H9 (cell line): ENCODE data around the gene TJAP1. TPM values are rescaled to one million over a fixed set of nuclear protein-coding genes. Genes with fewer than 3 reads are reported as not detected.

ENCODE experiments used
- DNase-seq: peaks from one replicate; pipeline ENCODE4 v3.0.0-alpha.2; 2017
- H2AFZ ChIP-seq: one replicate; pipeline ENCODE4 v1.6.1; 2013; ENCODE audit warnings: mild to moderate bottlenecking, low read length, control low read depth, moderate library complexity
- H2AK5ac ChIP-seq: 2 replicates; pipeline ENCODE4 v1.6.1; 2013; ENCODE audit warnings: low read length, control low read depth, mixed read lengths; ENCODE audit not compliant: insufficient read length
- H2BK120ac ChIP-seq: one replicate; pipeline ENCODE4 v1.6.1; 2013; ENCODE audit warnings: low read depth, mild to moderate bottlenecking, low read length, control low read depth, inconsistent platforms; ENCODE audit not compliant: poor library complexity, severe bottlenecking
- H2BK12ac ChIP-seq: 2 replicates; pipeline ENCODE4 v1.6.1; 2013; ENCODE audit warnings: low read length, control low read depth, mixed read lengths, low read depth; ENCODE audit not compliant: insufficient read length
- H2BK15ac ChIP-seq: 2 replicates; pipeline ENCODE4 v1.6.1; 2013; ENCODE audit warnings: low read depth, low read length, control low read depth
- H2BK20ac ChIP-seq: one replicate; pipeline ENCODE4 v1.6.1; 2013; ENCODE audit warnings: low read depth, mild to moderate bottlenecking, low read length, control low read depth, inconsistent platforms; ENCODE audit not compliant: poor library complexity, severe bottlenecking
- H2BK5ac ChIP-seq: 2 replicates; pipeline ENCODE4 v1.6.1; 2013; ENCODE audit warnings: low read length, control low read depth, mixed read lengths; ENCODE audit not compliant: insufficient read length
- H3K14ac ChIP-seq: 2 replicates; pipeline ENCODE4 v1.6.1; 2013; ENCODE audit warnings: low read length, control low read depth; ENCODE audit not compliant: insufficient read depth
- H3K18ac ChIP-seq: 2 replicates; pipeline ENCODE4 v1.6.1; 2013; ENCODE audit warnings: low read depth, mild to moderate bottlenecking, mixed read lengths, low read length, control low read depth; ENCODE audit not compliant: insufficient read length
- H3K23ac ChIP-seq: 2 replicates; pipeline ENCODE4 v1.6.1; 2013; ENCODE audit warnings: low read length, control low read depth, mixed read lengths, low read depth; ENCODE audit not compliant: insufficient read length
- H3K23me2 ChIP-seq: 2 replicates; pipeline ENCODE4 v1.6.1; 2013; ENCODE audit warnings: low read depth, mild to moderate bottlenecking, mixed read lengths, low read length, control low read depth; ENCODE audit not compliant: insufficient read length, poor library complexity, severe bottlenecking
- H3K27ac ChIP-seq: 2 replicates; pipeline ENCODE4 v1.5.1; 2013; ENCODE audit warnings: low read length, control low read depth, mixed read lengths, low read depth; ENCODE audit not compliant: insufficient read length
- H3K27me3 ChIP-seq: 2 replicates; pipeline ENCODE4 v1.6.1; 2013; ENCODE audit warnings: low read length, control low read depth, inconsistent platforms; ENCODE audit not compliant: insufficient read depth
- H3K4ac ChIP-seq: 2 replicates; pipeline ENCODE4 v1.6.1; 2013; ENCODE audit warnings: low read depth, mild to moderate bottlenecking, control low read depth, inconsistent platforms, low read length, moderate library complexity
- H3K4me1 ChIP-seq: 2 replicates; pipeline ENCODE4 v1.6.1; 2013; ENCODE audit warnings: low read length, control low read depth, inconsistent platforms; ENCODE audit not compliant: insufficient read depth
- H3K4me2 ChIP-seq: 2 replicates; pipeline ENCODE4 v1.6.1; 2013; ENCODE audit warnings: low read length, control low read depth, mixed read lengths; ENCODE audit not compliant: insufficient read length, insufficient read depth
- H3K56ac ChIP-seq: 2 replicates; pipeline ENCODE4 v1.6.1; 2013; ENCODE audit warnings: low read depth, mild to moderate bottlenecking, mixed read lengths, low read length, control low read depth; ENCODE audit not compliant: insufficient read length
- H3K79me1 ChIP-seq: 2 replicates; pipeline ENCODE4 v1.6.1; 2013; ENCODE audit warnings: low read depth, mild to moderate bottlenecking, moderate library complexity, low read length, control low read depth, inconsistent platforms; ENCODE audit not compliant: insufficient read depth, poor library complexity, severe bottlenecking
- H3K79me2 ChIP-seq: 2 replicates; pipeline ENCODE4 v1.6.1; 2013; ENCODE audit warnings: low read length, control low read depth, inconsistent platforms; ENCODE audit not compliant: insufficient read depth
- H3K9ac ChIP-seq: 2 replicates; pipeline ENCODE4 v1.6.1; 2013; ENCODE audit warnings: low read length, control low read depth, mixed read lengths; ENCODE audit not compliant: insufficient read length; ENCODE audit errors: extremely low read depth
- H3K9me3 ChIP-seq: one replicate; pipeline ENCODE4 v1.6.1; 2013; ENCODE audit warnings: low read depth, low read length, inconsistent platforms; ENCODE audit not compliant: control insufficient read depth
- H3T11ph ChIP-seq: one replicate; pipeline ENCODE4 v1.6.1; 2013; ENCODE audit warnings: mild to moderate bottlenecking, low read length, control low read depth, inconsistent platforms
- H4K20me1 ChIP-seq: one replicate; pipeline ENCODE4 v1.6.1; 2013; ENCODE audit not compliant: control insufficient read depth, insufficient read length, insufficient read depth
- H4K5ac ChIP-seq: 2 replicates; pipeline ENCODE4 v1.6.1; 2013; ENCODE audit warnings: low read depth, mild to moderate bottlenecking, mixed read lengths, low read length, control low read depth; ENCODE audit not compliant: insufficient read length
- H4K8ac ChIP-seq: replicated peaks from 2 replicates; pipeline ENCODE4 v1.6.1; 2013; ENCODE audit warnings: low read length, control low read depth, mixed read lengths, low read depth; ENCODE audit not compliant: insufficient read length
- H4K91ac ChIP-seq: 2 replicates; pipeline ENCODE4 v1.6.1; 2013; ENCODE audit warnings: low read depth, mild to moderate bottlenecking, moderate library complexity, mixed read lengths, low read length, control low read depth; ENCODE audit not compliant: insufficient read length
- H3K27ac Mint-ChIP-seq, 3 experiments: 2 replicates in 2 of 3; 3 replicates in 1 of 3; pipeline ENCODE4 v1.8.0; 2020 to 2021; ENCODE audit warnings: mixed read lengths in 3 of 3, mild to moderate bottlenecking in 1 of 3, moderate library complexity in 1 of 3
- H3K27me3 Mint-ChIP-seq: 2 replicates; pipeline ENCODE4 v1.8.0; 2021; ENCODE audit warnings: low read depth, mild to moderate bottlenecking, moderate library complexity, mixed read lengths
- H3K36me3 Mint-ChIP-seq, 3 experiments: 2 replicates in 2 of 3; 3 replicates in 1 of 3; pipeline ENCODE4 v1.8.0; 2020 to 2021; ENCODE audit warnings: low read depth in 3 of 3, mixed read lengths in 3 of 3; ENCODE audit not compliant: insufficient read depth in 1 of 3
- H3K4me1 Mint-ChIP-seq, 2 experiments: 2 replicates each; pipeline ENCODE4 v1.8.0; 2020; ENCODE audit warnings: mixed read lengths in 2 of 2
- H3K4me3 Mint-ChIP-seq, 2 experiments: 2 replicates in 1 of 2; 3 replicates in 1 of 2; pipeline ENCODE4 v1.8.0; 2020 to 2021; ENCODE audit warnings: mild to moderate bottlenecking in 2 of 2, mixed read lengths in 2 of 2, moderate library complexity in 1 of 2
- H3K9me3 Mint-ChIP-seq, 2 experiments: 2 replicates in 1 of 2; 3 replicates in 1 of 2; pipeline ENCODE4 v1.8.0; 2020; ENCODE audit warnings: mild to moderate bottlenecking in 2 of 2, mixed read lengths in 2 of 2, moderate library complexity in 1 of 2
- CTCF ChIP-seq: fragments of 200-600 bp; sonication (generic); conservative IDR thresholded peaks from 3 replicates; pipeline ENCODE4 v1.8.0; 2021; ENCODE audit warnings: antibody characterized with exemption, mild to moderate bottlenecking
- WGBS: extraction: QIAGEN DNeasy Blood & Tissue Kit; methylation state at CpG from one replicate; pipeline ENCODE4 v1.1.7; 2013; ENCODE audit warnings: missing lambda C conversion rate, low lambda C conversion rate, mixed read lengths; ENCODE audit not compliant: insufficient read length; ENCODE audit errors: extremely low coverage; 5-methylcytosine and 5-hydroxymethylcytosine counted together
- total RNA-seq: library from RNA; stranded (reverse); gene quantifications from 2 replicates; pipeline ENCODE4 v1.2.1, GENCODE V29; 2021

The TJAP1 gene
- total RNA-seq, 1 experiment from 2014 or later: 45.1 TPM

- Mint-ChIP-seq H3K36me3 (peaks cover 0 to 13% (median 10%) of the 10 kb centered on the region in 3 experiments; a peak in 4 of 7 replicates), H3K4me1 (peaks cover 9 to 12% of the 10 kb centered on the region in 2 experiments), H3K4me3 (peak within 1 kb of the TSS; percentile 69 to 86), H3K27me3 (peaks cover 40% of the 10 kb centered on the region), H3K9me3 (no peaks in the 10 kb centered on the region; a peak in 2 of 5 replicates), H3K27ac (peak within 1 kb of the TSS in 1 of 3 experiments; percentile 1; a peak in 1 of 7 replicates)
- H3K27ac ChIP-seq: no peak within 1 kb of the TSS
- H4K5ac ChIP-seq: no peak within 1 kb of the TSS
- WGBS: no CpG with 5 or more reads among the region's 55 CpGs
- no peak within 1 kb of the TSS for H2AK5ac ChIP-seq
- no peak within 1 kb of the TSS; the same call in 1 of the 2 replicates for H3K14ac ChIP-seq
- TF ChIP-seq CTCF: no peak
- H2BK15ac ChIP-seq: no peak within 1 kb of the TSS
- no peak within 1 kb of the TSS for H2BK5ac ChIP-seq
- no peak within 1 kb of the TSS for H3K18ac ChIP-seq
- no peak within 1 kb of the TSS for H2AFZ ChIP-seq
- H3K4me2 ChIP-seq: peak within 1 kb of the TSS; percentile 71
- H2BK12ac ChIP-seq: no peak within 1 kb of the TSS
- no peaks in the 10 kb centered on the region for H3K4me1 ChIP-seq
- H4K8ac ChIP-seq: no peak within 1 kb of the TSS
- peaks cover 12% of the 10 kb centered on the region; the same call in 1 of the 2 replicates for H3K27me3 ChIP-seq
- H3K79me2 ChIP-seq: no peaks in the 10 kb centered on the region
- H2BK20ac ChIP-seq: no peak within 1 kb of the TSS
- no peak within 1 kb of the TSS for H3K4ac ChIP-seq
- peaks cover 4% of the 10 kb centered on the region for H4K20me1 ChIP-seq
- no peak within 1 kb of the TSS for H3K23ac ChIP-seq
- DNase-seq: peak; percentile 53
- H3T11ph ChIP-seq: no peak within 1 kb of the TSS
- H3K23me2 ChIP-seq: peaks cover 14% of the 10 kb centered on the region
- H3K9me3 ChIP-seq: no peaks in the 10 kb centered on the region
- no peaks in the 10 kb centered on the region for H3K79me1 ChIP-seq
- H3K9ac ChIP-seq: no peak within 1 kb of the TSS
- H3K56ac ChIP-seq: no peak within 1 kb of the TSS
- H2BK120ac ChIP-seq: no peak within 1 kb of the TSS
- no peak within 1 kb of the TSS for H4K91ac ChIP-seq
Measured at GRCh38 chr6:43455531-43456428, 21.6 kb upstream of the TJAP1 start, which contains the start of gene DLK2. Gene DLK2 (minus strand): TSS chr6:43455548. CDS start chr6:43454825, 723 bp downstream.
